HCT116 (cell line): ENCODE results near the gene CES3. TPM values are rescaled to one million over a fixed set of nuclear protein-coding genes. Genes with fewer than 3 reads are reported as not detected.

Source experiments
- ATAC-seq: fragments of 200-7000 bp; cut with Tn5 transposase; 2 replicates; pipeline ENCODE4 v1.9.1; 2020; ENCODE audit warnings: mild to moderate bottlenecking, moderate library complexity
- BruUV-seq: library from RNA; stranded (reverse); fragments of 400-500 nt; replicated peaks from 2 replicates; lab custom pipeline; 2021; lab: Mats Ljungman, UMichigan
- CTCF ChIA-PET: fragments of 300-600 bp; sonication (Branson Sonifier 250); formaldehyde crosslinking; loops from one replicate; lab custom pipeline; 2021; ENCODE audit warnings: antibody characterized with exemption; lab: Charles Lee
- POLR2A ChIA-PET: fragments of 300-600, 350-600 bp; sonication (Branson Sonifier 250); formaldehyde crosslinking; loops from one replicate; lab custom pipeline; 2021; ENCODE audit warnings: antibody characterized with exemption; lab: Charles Lee
- RAD21 ChIA-PET, 2 experiments: fragments of 300-600 bp; sonication (Branson Sonifier 250); formaldehyde crosslinking; loops; one replicate each; lab custom pipeline; 2023; ENCODE audit warnings: low total read pairs in 2 of 2; ENCODE audit not compliant: uncharacterized antibody in 2 of 2, unreplicated experiment in 2 of 2, low non-redundant PET in 1 of 2; lab: Charles Lee
- DNase-seq: peaks from one replicate; pipeline ENCODE4 v3.0.0-alpha.2; 2010; ENCODE audit warnings: low read depth, low spot score
- H2AFZ ChIP-seq: fragments of 200-600 bp; shearing (Covaris generic), sonication (generic); 2 replicates; pipeline ENCODE4 v1.6.1; 2017; ENCODE audit warnings: low read depth, mixed run types, mixed read lengths, antibody characterized with exemption, low read length; ENCODE audit not compliant: poor library complexity, severe bottlenecking
- H3K27ac ChIP-seq: 2 replicates; pipeline ENCODE4 v1.5.1; 2012; ENCODE audit warnings: low read depth, low read length
- H3K27me3 ChIP-seq: fragments of 200-600 bp; sonication (generic); 2 replicates; pipeline ENCODE4 v1.6.1; 2016; ENCODE audit warnings: mixed run types, low read length, mixed read lengths; ENCODE audit not compliant: insufficient read depth
- H3K36me3 ChIP-seq, 2 experiments: fragments of 200-500 bp in 1 of 2; fragments of 200-600 bp in 1 of 2; sonication (Bioruptor generic) in 1 of 2; sonication (generic) in 1 of 2; 2 replicates each; pipeline versions ENCODE4 v1.5.1 to v1.6.1; 2014 to 2016; ENCODE audit warnings: low read length in 2 of 2, inconsistent platforms in 1 of 2, mixed read lengths in 1 of 2, mixed run types in 1 of 2; ENCODE audit not compliant: insufficient read depth in 2 of 2, control insufficient read depth in 1 of 2
- H3K4me1 ChIP-seq, 2 experiments: fragments of 200-600 bp in 1 of 2; sonication (generic) in 1 of 2; 2 replicates each; pipeline versions ENCODE4 v1.5.1 to v1.6.1; 2012 to 2017; ENCODE audit warnings: low read length in 2 of 2, inconsistent platforms in 1 of 2, mild to moderate bottlenecking in 1 of 2, mixed read lengths in 1 of 2, mixed run types in 1 of 2, moderate library complexity in 1 of 2; ENCODE audit not compliant: insufficient read depth in 2 of 2, control insufficient read depth in 1 of 2
- H3K4me2 ChIP-seq: fragments of 200-600 bp; sonication (generic); 2 replicates; pipeline ENCODE4 v1.6.1; 2017; ENCODE audit warnings: mixed run types, low read length, mixed read lengths
- H3K4me3 ChIP-seq, 2 experiments: fragments of 200-600 bp in 1 of 2; sonication (generic) in 1 of 2; replicated peaks in 1 of 2; 2 replicates each; pipeline ENCODE4 v1.5.1; 2011 to 2016; ENCODE audit warnings: low read length in 2 of 2, control low read depth in 1 of 2, low read depth in 1 of 2, mild to moderate bottlenecking in 1 of 2, mixed read lengths in 1 of 2, mixed run types in 1 of 2
- H3K79me2 ChIP-seq: fragments of 200-600 bp; sonication (generic); 2 replicates; pipeline ENCODE4 v1.6.1; 2017; ENCODE audit warnings: mild to moderate bottlenecking, mixed run types, low read length, moderate library complexity, mixed read lengths; ENCODE audit not compliant: insufficient read depth
- H3K9ac ChIP-seq: fragments of 200-600 bp; sonication (generic); 2 replicates; pipeline ENCODE4 v1.6.1; 2016; ENCODE audit warnings: low read length, mixed read lengths
- H3K9me2 ChIP-seq: fragments of 200-600 bp; sonication (generic), shearing (Covaris generic); 2 replicates; pipeline ENCODE4 v1.6.1; 2017; ENCODE audit warnings: mixed run types, mild to moderate bottlenecking, moderate library complexity; ENCODE audit not compliant: insufficient read depth
- H3K9me3 ChIP-seq, 2 experiments: fragments of 200-500 bp in 1 of 2; fragments of 200-600 bp in 1 of 2; sonication (Bioruptor generic) in 1 of 2; sonication (generic) in 1 of 2; 2 replicates each; pipeline ENCODE4 v1.6.1; 2014 to 2017; ENCODE audit warnings: low read length in 2 of 2, mixed read lengths in 2 of 2, inconsistent platforms in 1 of 2, low read depth in 1 of 2, mild to moderate bottlenecking in 1 of 2, mixed run types in 1 of 2, moderate library complexity in 1 of 2; ENCODE audit not compliant: control insufficient read depth in 1 of 2, insufficient read depth in 1 of 2
- H4K20me1 ChIP-seq: fragments of 200-600 bp; sonication (generic), shearing (Covaris generic); 2 replicates; pipeline ENCODE4 v1.6.1; 2017; ENCODE audit warnings: mixed run types, mild to moderate bottlenecking, moderate library complexity; ENCODE audit not compliant: insufficient read depth
- CEBPB ChIP-seq: IDR thresholded peaks from 2 replicates; pipeline ENCODE4 v1.6.1; 2012; ENCODE audit warnings: low read depth
- CTCF ChIP-seq, 3 experiments: fragments of 200-600 bp in 1 of 3; sonication (generic) in 1 of 3; IDR thresholded peaks in 2 of 3; conservative IDR thresholded peaks in 1 of 3; 2 replicates each; pipeline ENCODE4 v1.5.1; 2012 to 2017; ENCODE audit warnings: low read depth in 2 of 3, low read length in 2 of 3, antibody characterized with exemption in 1 of 3, borderline replicate concordance in 1 of 3, control low read depth in 1 of 3, mild to moderate bottlenecking in 1 of 3, mixed read lengths in 1 of 3, mixed run types in 1 of 3, moderate library complexity in 1 of 3; ENCODE audit not compliant: insufficient read depth in 1 of 3
- EGR1 ChIP-seq: IDR thresholded peaks from 2 replicates; pipeline ENCODE4 v1.6.1; 2012; ENCODE audit warnings: low read depth
- ELF1 ChIP-seq: IDR thresholded peaks from 2 replicates; pipeline ENCODE4 v1.6.1; 2012; ENCODE audit warnings: low read depth, borderline replicate concordance
- EZH2 ChIP-seq: fragments of 200-600 bp; sonication (generic); IDR thresholded peaks from 2 replicates; pipeline ENCODE4 v1.6.1; 2017; ENCODE audit warnings: antibody characterized with exemption, mixed run types
- EZH2phosphoT487 ChIP-seq: fragments of 200-600 bp; IDR thresholded peaks from 2 replicates; pipeline ENCODE4 v1.6.1; 2018; ENCODE audit warnings: antibody characterized with exemption, borderline replicate concordance
- RAD21 ChIP-seq: IDR thresholded peaks from 2 replicates; pipeline ENCODE4 v1.6.1; 2012; ENCODE audit warnings: low read depth, mild to moderate bottlenecking
- TCF7L2 ChIP-seq: IDR thresholded peaks from 2 replicates; pipeline ENCODE4 v1.7.0; 2011; ENCODE audit warnings: borderline replicate concordance, inconsistent platforms; ENCODE audit not compliant: insufficient read depth, insufficient read length; ENCODE audit errors: extremely low read depth
- ZNF274 ChIP-seq: fragments of 200-500 bp; sonication (Bioruptor generic); IDR thresholded peaks from 2 replicates; pipeline ENCODE4 v1.6.1; 2014; ENCODE audit warnings: mild to moderate bottlenecking, low read depth, low read length, inconsistent platforms
- intact Hi-C: fragments of 100-400 bp; cut with micrococcal nuclease; formaldehyde crosslinking; loops from 2 replicates; pipeline ENCODE4 v1.10.0; 2022
- total RNA-seq: library from RNA; stranded (reverse); gene quantifications from one replicate; pipeline ENCODE4 v1.2.1, GENCODE V29; 2021; ENCODE audit not compliant: unreplicated experiment

CES3 gene
- total RNA-seq, 1 experiment from 2014 or later, result 10.8 TPM

GRCh38 chr16:66953462-66954096 is 7.5 kb upstream of the CES3 start:
- H3K4me1 ChIP-seq, result peaks cover 11 to 12% of the 10 kb centered on the region in 2 experiments; a peak in 3 of 4 replicates
- peaks cover 0 to 6% of the 10 kb centered on the region in 2 experiments; a peak in 1 of 4 replicates for H3K9me3 ChIP-seq
- TF ChIP-seq EZH2 (no peak), TCF7L2 (no peak)
- H3K4me2 ChIP-seq, result peak overlapping the region; percentile 50
- H3K4me3 ChIP-seq, result no peak overlapping the region
- no peaks in the 10 kb centered on the region for H3K79me2 ChIP-seq
- POLR2A ChIA-PET, result interaction anchor here (0.6 kb wide), 1 partner anchor 30 kb away, joined by 3 read pairs; no protein-coding TSS in a partner anchor
- CTCF ChIA-PET, result interaction anchor here (0.6 to 1.5 kb wide), 18 partner anchors 12 to 568 kb away, joined by 3 to 13 read pairs (median 4); partner anchors contain the start of genes ELMO3 and NOL3
- peak overlapping the region; percentile 3; the same call in 1 of the 2 replicates for H3K27ac ChIP-seq
- RAD21 ChIA-PET, result interaction anchor here (0.7 to 1.4 kb wide), 6 partner anchors 18 to 202 kb away, joined by 3 to 7 read pairs (median 3); no protein-coding TSS in a partner anchor
- BruUV-seq, result no TSS peak
- H3K9ac ChIP-seq, result no peak overlapping the region
- no peaks in the 10 kb centered on the region for H3K27me3 ChIP-seq
- H3K36me3 ChIP-seq, result no peaks in the 10 kb centered on the region
- intact Hi-C loops, result loop anchor here (1.0 to 10.0 kb wide), 5 partner anchors 56 to 711 kb away; partner anchors contain the start of genes ACD, C16orf86, ENKD1 and FBXL8
- no peak for DNase-seq
- ATAC-seq, result peak; percentile 41
- peak overlapping the region; percentile 77 for H2AFZ ChIP-seq
- no peaks in the 10 kb centered on the region for H4K20me1 ChIP-seq
- H3K9me2 ChIP-seq, result no peaks in the 10 kb centered on the region

GRCh38 chr16:66954097-66954659 is 6.9 kb upstream of the CES3 start:
- Histone ChIP-seq H2AFZ (peak overlapping the region; percentile 77), H3K4me3 (no peak overlapping the region), H3K27ac (peak overlapping the region; percentile 3; the same call in 1 of the 2 replicates), H3K4me2 (peak overlapping the region; percentile 50), H3K9me3 (peaks cover 0 to 6% of the 10 kb centered on the region in 2 experiments; a peak in 1 of 4 replicates), H3K9ac (no peak overlapping the region), H3K27me3 (no peaks in the 10 kb centered on the region), H3K4me1 (peaks cover 11 to 12% of the 10 kb centered on the region in 2 experiments; a peak in 3 of 4 replicates), H3K36me3 (no peaks in the 10 kb centered on the region), H3K79me2 (no peaks in the 10 kb centered on the region), H4K20me1 (no peaks in the 10 kb centered on the region), H3K9me2 (no peaks in the 10 kb centered on the region)
- TF ChIP-seq RAD21 (peak; percentile 96), EZH2phosphoT487 (no peak), ZNF274 (no peak), CTCF (IDR thresholded peaks at IDR 0.05 in 2 of 3, conservative IDR thresholded peaks at IDR 0.05 in 1 of 3; ENCODE audit: borderline replicate concordance in 1 of 3, insufficient read depth in 1 of 3, low read depth in 2 of 3, low read length in 2 of 3) (peak; percentile 82 to 93 (median 88)), ELF1 (no peak), CEBPB (no peak), EGR1 (no peak)
- ChIA-PET CTCF (interaction anchor here (0.6 to 1.5 kb wide), 19 partner anchors 11 to 567 kb away, joined by 3 to 13 read pairs (median 4); partner anchors contain the start of genes B3GNT9, ELMO3 and NOL3), RAD21 (interaction anchor here (0.7 to 1.4 kb wide), 6 partner anchors 18 to 201 kb away, joined by 3 to 7 read pairs (median 3); no protein-coding TSS in a partner anchor), POLR2A (interaction anchor here (0.6 kb wide), 1 partner anchor 29 kb away, joined by 3 read pairs; no protein-coding TSS in a partner anchor)
- intact Hi-C loops, result loop anchor here (1.0 to 10.0 kb wide), 5 partner anchors 57 to 711 kb away; partner anchors contain the start of genes ACD, C16orf86, ENKD1 and FBXL8
- ATAC-seq (peak; percentile 95), DNase-seq (peak; percentile 74)
- no TSS peak for BruUV-seq
